ENCODE results near the gene ACOX1.

ACOX1 gene

DNA sequence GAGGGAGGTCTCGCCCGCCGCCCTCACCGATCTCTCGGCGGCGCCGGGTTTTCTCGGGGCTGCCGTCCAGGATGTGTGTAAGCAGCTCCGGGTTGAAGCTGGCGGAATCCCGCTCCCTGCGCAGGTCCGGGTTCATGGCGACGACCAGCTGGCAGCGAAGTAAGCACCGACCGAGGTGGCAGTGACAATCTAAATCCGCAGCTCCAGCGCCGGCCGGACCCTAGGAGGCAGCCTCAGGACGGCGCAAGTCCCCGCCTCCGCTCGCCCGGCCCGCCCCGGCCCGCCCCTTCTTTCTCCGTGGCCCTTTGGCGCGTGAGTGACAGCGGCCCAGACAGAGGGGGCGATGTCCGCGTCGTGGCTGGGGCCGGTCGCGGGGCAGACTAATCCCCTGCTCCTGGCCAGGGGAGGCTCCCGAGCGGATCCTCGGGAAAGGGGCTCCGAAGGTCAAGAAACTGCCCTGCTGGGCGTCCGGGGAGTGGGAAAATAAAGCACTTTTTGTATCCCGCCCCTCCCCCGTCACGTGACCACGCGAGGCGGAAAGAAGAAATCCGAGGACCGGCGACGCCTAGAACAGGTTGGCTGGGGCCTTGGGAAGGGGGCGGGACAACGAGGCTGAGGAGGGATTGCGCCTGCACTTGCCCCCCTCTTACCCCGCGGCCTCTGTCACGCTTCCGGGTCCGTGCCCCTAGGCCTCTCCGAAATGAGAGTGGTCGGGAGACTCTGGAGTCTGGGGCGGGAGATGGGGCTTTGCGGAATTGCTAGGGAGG, at the start of gene ACOX1, which contains the start of gene TEN1:
Gene ACOX1 (minus strand): TSS at position 229 of the 767 bp plus-strand sequence. CDS start 93 bp downstream, at position 136.
Gene TEN1 (plus strand): TSS at position 303 of the 767 bp plus-strand sequence. CDS start 6,953 bp downstream, outside the sequence.
- DNase-seq (ENCODE audit: low read depth), result peak; percentile 93

DNA sequence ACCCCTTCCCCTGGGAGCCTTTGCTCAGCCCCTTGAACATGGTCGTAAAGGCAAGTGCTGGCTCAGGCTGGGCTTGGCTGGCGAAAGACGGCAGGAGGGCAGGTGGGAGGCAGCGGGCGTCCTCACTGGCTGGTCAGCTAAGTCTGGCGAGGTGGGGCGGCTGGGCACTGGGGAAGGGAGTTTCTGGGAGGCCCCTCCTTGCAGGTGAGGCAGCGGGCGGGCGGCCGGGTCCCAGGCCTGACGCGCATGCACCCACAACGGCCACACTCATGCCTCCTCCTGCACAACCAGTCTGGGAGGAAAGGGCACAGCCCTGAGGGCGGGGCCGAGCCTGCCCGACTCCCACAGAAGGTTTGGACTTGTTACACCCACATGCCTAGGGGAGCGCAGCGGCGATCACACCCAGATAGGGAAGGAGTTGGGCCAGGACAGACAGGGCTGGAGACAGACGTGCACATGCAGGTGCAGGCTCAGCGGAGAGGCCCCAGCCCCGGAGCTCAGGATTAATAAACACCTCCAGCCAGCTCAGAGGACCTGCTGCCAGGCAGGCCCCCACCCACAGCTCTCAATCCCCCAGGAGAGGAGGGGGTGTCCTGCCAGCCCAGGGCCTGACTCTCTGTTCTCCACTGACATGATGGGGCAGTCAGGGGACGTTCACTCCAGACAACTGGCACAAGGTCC, 48.3 kb upstream of the ACOX1 start, which contains the start of gene EVPL:
Gene EVPL (minus strand): TSS at position 148 of the 681 bp plus-strand sequence. CDS start 108 bp downstream, at position 40.
- DNase-seq (ENCODE audit: low read depth), result no peak

DNA sequence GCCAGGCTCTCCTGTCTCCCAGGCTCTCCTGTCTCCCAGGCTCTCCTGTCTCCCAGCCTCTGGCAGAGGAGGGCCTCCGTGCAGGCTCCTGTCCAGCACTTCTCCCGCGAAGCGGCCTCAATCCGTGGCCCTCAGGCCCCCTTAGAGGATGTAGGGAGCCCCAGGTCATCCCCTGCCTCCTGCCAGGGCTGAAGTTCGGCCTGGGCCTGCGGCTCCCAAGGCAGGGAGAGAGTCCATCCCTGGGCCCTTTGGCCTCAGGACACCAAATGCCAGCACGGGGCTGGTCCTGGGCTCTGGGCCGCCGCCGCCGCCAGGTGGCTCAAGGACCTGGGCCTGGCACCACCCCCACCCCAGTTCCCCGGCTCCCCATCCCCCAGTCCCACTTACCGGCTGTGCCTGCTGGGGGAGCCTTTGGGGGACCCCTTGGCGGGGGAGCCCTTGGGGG, 47.8 kb upstream of the ACOX1 start:
- no peak for DNase-seq (ENCODE audit: low read depth)

DNA sequence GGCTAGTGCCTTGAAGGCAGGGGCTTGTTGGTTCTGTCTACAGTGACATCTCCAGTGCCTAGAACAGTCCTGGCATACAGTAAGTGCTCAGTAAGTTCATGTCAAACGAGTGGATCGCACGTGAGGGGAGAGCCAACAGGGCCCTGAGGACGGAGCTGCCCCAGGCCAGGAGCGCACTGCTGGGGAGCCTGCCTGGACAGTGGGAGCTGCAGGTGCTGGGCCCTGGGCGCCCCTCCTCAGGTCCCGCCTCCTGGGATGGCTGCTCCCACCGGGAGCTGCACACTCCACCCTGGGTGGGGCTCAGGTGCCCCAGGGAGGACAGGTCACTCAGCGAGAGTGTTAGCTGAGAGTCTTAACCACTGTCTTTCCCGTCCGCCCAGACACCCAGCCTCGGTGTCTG, 46.3 kb upstream of the ACOX1 start:
- no peak for DNase-seq (ENCODE audit: low read depth)

DNA sequence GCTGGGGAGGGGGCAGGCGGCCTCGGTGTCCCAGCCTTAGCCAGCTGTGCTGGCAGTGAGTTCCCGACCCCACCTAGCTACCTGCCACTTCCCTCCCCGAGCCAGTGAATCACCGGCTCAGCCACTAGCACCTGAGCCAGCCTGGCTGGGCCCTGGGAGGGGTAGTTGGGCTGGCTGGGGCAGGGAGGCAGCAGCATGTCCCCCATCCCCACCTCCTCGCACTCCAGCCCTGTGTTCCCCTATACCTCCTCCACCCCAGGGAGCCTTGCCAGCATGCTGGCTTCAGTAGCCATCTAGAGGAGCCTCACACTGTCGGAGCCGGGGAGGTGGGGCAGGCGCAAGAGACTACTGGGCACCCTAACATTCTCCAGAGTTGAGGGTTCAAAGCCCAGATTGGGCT, 45.4 kb upstream of the ACOX1 start:
- DNase-seq (ENCODE audit: low read depth), result no peak

DNA sequence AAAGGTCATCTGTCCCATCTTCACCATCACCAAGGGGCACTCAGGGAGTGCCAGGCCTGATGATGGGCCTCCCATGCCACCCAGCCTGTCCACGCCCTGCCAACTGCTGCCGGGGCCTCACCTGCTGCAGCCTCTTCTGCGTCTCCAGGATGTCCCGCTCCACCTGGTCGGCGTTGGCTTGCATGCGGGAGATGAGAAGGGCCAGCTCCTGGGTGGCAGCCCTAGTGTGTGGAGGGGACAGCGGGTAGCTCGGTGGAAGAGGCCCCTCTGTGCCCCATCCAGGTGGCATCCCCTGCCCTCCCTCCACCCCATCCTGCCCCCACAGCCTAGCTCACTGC, 44.9 kb upstream of the ACOX1 start:
- no peak for DNase-seq (ENCODE audit: low read depth)

DNA sequence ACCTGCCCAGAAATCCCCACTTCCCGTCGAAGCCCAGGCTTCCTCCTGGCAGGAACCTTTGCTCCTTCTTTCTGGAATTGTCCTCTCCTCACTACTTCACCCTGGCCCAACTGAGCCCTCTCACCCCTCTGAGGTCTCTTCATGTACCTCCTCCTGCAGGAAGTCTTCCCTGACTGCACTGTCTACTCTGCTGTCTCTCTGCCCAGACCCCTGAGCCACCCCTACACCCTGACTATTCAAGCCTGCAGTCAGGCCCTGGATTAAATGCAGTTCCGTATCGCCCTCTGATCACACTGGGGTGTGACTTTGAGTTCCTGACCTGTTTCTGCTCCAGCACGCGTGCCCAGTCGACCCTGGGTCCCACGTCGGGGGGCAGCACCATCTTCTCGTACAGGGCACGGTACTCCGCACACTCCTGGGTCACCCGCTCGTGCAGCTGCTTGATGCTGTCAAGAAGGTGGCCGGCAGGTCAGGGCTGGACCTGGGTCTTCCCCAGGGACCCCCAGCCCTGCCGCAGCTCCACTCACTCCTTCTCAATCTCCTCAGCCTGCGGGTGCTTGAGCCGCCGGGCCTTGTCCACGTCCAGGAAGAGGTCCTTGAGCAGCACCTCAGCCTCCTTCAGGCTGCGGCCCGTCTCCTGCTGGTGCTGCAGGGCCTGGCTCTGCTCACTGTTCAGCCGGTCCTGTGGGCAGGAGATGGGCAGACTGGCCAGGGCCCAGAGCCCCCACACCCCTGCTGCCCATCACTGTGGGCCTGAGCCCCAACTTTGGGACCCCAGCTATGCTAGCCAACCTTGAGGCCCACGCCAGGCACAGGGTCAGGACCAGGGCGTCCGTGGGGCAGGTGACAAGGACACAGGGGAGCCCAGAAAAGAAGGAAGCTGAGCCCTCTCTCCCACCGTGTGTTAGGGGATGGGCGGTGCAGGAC, 44.3 kb upstream of the ACOX1 start:
- DNase-seq (ENCODE audit: low read depth), result no peak

DNA sequence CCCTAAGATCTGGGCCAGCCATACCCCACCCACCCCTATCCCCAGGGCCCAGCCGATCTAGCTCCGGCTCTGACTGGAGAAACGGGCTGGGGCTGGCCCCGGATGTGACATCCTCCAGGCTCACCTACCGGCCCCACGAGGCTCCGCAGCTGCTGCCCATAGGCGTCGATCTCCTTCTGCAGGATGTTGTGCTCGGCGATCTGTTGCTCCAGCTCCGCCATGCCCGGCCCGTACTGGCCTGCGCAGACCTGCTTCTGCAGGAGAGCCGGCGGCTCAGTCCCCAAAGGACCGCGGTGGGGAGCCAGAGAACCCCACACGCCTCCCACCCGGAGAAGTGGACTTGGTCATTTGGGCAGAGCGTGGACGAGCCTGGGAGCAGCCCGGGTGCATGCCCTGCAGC, 43.3 kb upstream of the ACOX1 start:
- no peak for DNase-seq (ENCODE audit: low read depth)

DNA sequence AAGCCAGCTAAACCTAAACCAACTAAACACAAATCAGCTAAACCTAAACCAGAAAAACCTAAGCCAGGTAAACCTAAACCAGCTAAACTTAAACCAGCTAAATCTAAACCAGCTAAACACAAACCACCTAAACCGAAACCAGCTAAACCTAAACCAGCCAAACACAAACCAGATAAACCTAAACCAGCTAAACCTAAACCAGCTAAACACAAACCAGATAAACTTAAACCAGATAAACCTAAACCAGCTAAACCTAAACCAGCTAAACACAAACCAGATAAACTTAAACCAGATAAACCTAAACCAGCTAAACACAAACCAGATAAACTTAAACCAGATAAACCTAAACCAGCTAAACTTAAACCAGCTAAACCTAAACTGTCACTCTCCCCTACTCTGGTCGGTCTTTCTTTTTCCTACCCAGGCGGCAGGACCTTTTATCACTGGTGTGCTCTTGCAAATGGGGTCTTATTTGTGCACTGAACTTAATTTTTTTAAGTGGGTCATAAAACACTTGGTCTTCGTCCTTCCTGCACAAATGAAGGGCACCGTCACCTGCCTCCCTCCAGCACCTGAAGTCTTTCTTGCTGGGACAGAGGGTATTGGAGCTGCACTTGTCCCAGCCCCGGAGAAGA, 41.0 kb upstream of the ACOX1 start:
- DNase-seq (ENCODE audit: low read depth), result no peak

DNA sequence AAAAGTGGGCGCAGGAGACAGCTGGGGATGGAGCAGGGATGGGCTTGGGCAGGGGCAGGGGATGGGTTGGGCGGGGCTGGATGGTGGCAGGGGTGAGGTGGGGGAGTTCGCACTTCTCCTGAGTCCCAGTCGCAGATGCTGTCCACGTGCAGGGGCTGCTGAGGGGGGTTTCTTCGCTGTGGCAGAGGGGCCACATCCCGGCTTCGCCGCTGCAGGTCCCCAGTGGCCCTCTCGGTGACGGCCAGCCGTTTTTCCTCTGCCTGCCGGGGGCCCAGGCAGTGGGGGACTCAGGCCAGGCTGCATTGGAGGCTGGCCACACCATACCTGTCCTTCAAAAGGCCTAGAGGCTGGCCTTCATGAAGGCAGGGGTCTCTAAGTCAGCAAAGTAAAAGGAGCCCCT, 39.8 kb upstream of the ACOX1 start:
- DNase-seq (ENCODE audit: low read depth), result no peak

DNA sequence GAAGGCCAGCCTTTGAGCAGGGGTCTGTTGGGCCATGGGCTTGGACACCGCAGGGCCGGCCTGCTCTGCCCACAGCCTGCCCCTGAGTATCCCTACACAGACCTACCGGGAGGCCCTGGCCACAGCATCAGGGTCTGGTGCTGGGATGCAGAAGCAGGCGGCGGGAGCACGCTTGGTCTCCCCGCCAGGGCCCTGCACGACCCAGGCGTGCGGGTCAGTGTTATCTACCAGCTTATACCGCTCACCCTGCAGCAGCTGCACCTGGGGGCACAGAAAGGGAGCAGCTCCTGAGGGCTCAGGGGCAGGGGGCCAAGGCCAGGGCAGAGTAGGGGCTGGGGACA, 39.3 kb upstream of the ACOX1 start:
- DNase-seq (ENCODE audit: low read depth), result no peak

DNA sequence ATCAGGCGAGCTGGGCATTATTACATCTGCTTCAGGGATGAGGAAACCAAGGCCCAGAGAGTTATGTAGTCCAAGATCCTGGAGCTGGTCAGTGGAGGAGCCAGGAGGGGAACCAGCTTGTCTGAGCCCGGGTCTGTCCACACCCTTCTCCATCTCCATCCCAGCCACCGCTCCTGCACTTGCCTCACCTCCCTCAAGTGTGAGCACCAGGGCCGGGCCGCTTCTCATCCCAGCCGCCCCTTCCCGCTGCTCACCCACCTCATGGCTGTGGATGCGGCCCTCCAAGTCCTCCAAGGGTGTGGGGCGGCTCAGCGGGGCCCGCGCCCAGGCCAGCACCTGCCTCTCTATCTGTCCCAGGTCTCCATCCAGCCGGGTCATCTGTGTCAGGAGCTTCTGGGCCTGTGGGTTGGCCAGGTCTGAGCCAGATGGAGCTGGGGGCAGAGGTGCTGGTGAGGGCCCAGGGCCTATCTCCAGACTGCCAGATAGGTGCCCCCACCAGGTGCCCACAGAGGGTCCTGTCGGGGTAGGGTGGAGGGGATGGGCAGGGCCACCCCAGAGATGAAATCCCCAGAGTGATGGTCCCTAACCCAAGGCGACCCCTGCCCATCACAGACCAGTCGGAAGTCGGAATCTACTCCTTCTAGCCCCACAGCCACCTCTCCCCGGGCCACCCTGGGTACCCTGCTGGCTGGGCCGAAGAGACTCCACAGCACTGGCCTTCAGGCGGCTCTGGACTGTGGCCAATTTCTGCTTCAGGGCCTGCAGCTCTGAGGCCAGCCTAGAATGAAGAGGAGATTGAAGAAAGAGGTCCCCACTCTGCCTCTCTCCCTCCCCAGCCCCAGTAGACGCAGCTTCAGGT, 38.7 kb upstream of the ACOX1 start:
- DNase-seq (ENCODE audit: low read depth), result no peak

DNA sequence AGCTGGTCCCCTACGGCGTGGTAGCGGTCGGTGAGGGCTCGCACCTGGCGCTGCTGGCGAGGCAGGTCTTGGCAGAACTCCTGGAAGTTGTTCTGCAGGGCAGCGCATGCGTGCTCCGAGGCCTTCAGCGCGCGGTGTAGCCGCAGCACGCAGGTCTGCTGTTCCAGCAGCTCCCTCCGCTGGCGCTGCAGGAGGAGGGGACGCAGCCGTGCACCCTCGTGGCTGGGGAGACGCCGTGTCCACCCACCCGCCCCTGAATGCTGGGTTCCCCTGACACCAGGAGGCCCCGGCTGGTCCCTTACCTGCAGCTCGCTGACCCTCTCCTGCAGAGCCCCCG, 35.9 kb upstream of the ACOX1 start:
- DNase-seq (ENCODE audit: low read depth), result no peak

DNA sequence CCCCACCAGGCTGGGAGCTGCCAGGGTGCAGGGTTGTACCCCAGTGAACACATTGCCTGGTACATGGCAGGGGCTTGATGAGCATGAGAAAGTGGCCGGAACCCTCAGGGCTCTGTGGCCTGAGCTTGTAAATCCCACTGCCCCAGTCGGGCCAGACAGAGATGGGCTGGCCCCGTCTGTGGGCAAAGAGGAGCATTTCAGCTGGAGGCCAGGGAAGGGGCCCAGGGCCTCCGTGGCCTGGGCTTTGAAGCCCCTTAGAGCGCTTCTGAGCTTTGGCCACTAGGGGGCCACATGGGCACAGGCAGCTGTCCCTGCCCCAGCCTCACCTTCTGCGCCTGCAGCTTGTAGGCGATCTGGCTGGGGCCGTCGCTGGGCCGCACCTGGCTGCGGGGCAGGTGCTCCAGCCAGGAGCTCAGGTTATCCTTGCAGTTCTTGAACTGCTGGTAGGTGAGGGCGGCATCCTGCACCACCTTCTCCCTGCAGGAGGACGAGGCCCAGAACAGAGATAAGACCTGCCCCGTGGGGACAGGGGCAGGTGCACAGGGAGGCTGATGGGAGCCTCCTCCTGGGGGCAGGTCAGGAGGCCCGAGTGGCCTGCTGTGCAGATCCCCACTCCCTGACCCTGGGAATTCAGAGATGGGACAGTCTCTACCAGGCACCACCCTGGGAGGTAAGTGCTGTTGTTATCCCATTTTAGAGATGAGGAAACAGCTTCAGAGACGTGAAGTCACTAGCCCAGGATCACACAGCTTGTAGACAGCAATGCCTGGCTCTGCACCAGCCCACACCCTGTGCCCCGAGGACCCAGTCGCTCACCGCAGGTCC, 35.3 kb upstream of the ACOX1 start:
- DNase-seq (ENCODE audit: low read depth), result peak; percentile 71

DNA sequence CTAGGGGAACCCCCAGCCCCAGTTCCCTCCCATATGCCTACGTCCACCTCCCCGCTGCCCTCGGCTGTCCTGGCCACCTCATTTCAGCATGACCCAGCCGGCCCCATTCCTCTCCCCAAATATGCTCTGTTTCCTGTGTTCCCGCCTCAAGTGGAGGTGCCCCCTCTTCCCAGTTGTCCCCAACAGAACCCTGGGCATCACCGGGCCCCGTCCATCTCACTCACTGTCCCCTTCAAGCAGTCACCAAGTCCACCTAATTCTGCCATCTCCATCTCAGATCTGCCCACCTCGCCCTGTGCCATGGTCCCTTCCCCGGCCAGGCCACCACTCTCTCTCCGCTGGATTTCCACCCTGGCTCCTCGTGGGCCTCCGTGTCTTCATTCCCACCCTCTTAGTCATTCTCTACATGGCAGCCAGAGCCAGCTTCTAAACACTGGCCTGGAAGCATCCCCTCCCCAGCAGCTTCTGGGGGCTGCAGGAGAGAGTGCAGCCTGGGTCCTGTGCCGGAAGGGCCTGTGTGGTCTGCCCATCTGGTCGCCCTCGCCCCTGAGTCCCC, 34.5 kb upstream of the ACOX1 start:
- no peak for DNase-seq (ENCODE audit: low read depth)

DNA sequence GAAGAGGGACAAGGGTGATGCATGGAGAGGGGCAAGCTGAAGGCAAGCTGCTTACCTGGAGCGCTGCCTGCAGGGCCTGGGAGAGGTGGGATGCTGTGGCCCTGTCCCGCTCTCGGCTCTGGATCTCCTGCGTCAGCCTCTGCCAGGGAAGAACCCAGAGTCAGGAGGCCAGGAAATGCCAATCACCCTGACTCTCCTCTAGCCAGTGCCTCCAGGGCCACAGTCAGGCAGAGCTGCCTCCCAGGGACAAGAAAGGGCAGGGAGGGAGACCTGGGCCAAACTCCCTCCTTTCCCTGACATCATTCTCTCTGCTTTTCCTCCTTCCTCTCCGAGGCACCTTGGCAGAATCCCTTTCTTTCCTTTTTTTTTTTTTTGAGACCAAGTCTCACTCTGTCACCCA, 33.0 kb upstream of the ACOX1 start:
- DNase-seq (ENCODE audit: low read depth), result no peak

DNA sequence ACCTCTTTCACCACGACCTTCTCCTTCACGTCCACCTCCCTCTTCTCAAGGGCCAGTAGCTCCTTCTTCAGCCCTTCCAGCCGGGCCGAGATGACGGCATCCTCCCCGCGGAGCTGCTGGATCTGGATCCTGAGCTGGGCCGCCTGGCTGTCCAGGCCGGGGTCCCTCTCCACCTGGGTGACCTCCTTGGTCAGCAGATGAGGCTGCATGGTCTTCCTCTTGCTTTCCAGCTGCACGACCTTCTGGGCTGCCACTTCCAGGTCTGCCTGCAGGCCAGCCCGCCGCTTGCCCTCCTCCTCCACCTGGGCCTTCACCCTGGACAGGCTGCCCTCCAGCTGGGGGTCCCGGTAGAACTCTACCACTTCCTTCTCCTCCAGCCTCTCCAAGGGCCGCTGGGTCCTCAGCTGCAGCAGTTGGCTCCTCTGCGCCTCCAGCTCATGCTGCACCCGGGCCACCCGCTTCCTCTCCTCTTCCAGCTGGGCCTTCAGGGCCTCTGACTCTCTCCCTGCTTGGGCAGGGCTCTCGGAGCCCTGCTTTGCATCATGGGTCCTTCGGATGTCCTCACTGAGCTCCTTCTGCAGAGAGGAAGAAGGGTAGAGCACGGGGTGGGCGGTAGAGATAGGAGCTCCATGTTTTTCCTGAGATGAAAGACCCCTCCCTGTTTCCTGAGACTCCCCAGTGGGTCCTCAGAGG, 31.1 kb upstream of the ACOX1 start:
- DNase-seq (ENCODE audit: low read depth), result no peak

DNA sequence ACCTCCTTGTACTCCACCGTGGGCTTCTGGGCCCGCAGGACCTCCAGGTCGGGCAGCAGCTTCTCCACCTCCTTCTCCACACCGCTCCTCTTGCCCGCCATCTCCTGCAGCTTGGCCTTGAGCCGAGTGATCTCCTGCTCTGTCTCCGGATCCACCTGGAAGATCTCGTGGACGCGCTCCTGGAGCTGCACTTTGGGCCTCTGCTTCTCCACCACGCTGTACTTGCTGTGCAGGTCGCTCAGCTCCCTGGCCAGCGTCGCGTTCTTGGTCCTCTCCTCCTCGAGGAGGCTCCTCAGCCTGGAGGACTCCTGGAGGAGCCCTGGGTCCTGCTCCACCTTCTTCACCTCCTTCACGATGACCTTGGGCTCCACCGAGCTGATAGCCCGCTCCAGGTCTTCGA, 30.5 kb upstream of the ACOX1 start:
- no peak for DNase-seq (ENCODE audit: low read depth)

All from activated T-cell treated with anti-CD3 and anti-CD28 coated beads for 24 hours (primary cell).